Smooth muscle cell (in vitro differentiated cells): ENCODE results near the gene RBMX. TPM values are rescaled to one million over a fixed set of nuclear protein-coding genes. Genes with fewer than 3 reads are reported as not detected.

Experiments used
- DNase-seq: peaks from one replicate; lab custom pipeline; 2025; ENCODE audit not compliant: unreplicated experiment; lab: John Stamatoyannopoulos, UW
- H2AFZ ChIP-seq: fragments of 200-600 bp; sonication (generic); 2 replicates; pipeline ENCODE4 v1.6.0; 2016; ENCODE audit warnings: antibody characterized with exemption, low read depth, mild to moderate bottlenecking
- H3F3A ChIP-seq: fragments of 200-600 bp; sonication (generic); 2 replicates; pipeline ENCODE4 v1.6.0; 2017; ENCODE audit warnings: antibody characterized with exemption, low read depth
- H3K27ac ChIP-seq: fragments of 200-600 bp; sonication (generic); 2 replicates; pipeline ENCODE4 v1.5.1; 2016; ENCODE audit warnings: low read depth, mild to moderate bottlenecking
- H3K27me3 ChIP-seq: fragments of 200-600 bp; sonication (generic); 2 replicates; pipeline ENCODE4 v1.6.1; 2016; ENCODE audit warnings: low read depth, mild to moderate bottlenecking
- H3K36me3 ChIP-seq: fragments of 200-600 bp; sonication (generic); 2 replicates; pipeline ENCODE4 v1.5.1; 2016; ENCODE audit warnings: low read depth
- H3K4me1 ChIP-seq: fragments of 200-600 bp; sonication (generic); 2 replicates; pipeline ENCODE4 v1.5.1; 2016; ENCODE audit warnings: low read depth
- H3K4me2 ChIP-seq: fragments of 200-600 bp; sonication (generic); 2 replicates; pipeline ENCODE4 v1.6.0; 2016; ENCODE audit warnings: mild to moderate bottlenecking
- H3K4me3 ChIP-seq: fragments of 200-600 bp; sonication (generic); 2 replicates; pipeline ENCODE4 v1.5.1; 2016; ENCODE audit warnings: mild to moderate bottlenecking
- H3K79me2 ChIP-seq: fragments of 200-600 bp; sonication (generic); 2 replicates; pipeline ENCODE4 v1.6.0; 2016; ENCODE audit warnings: low read depth, mild to moderate bottlenecking
- H3K9ac ChIP-seq: fragments of 200-600 bp; sonication (generic); 2 replicates; pipeline ENCODE4 v1.6.0; 2016; ENCODE audit warnings: low read depth
- H3K9me3 ChIP-seq: fragments of 200-600 bp; sonication (generic); replicated peaks from 2 replicates; pipeline ENCODE4 v1.5.1; 2016; ENCODE audit warnings: low read depth
- H4K20me1 ChIP-seq: fragments of 200-600 bp; sonication (generic); 2 replicates; pipeline ENCODE4 v1.6.0; 2016; ENCODE audit warnings: low read depth
- WGBS: methylation state at CpG from one replicate; pipeline ENCODE4 v1.1.7; 2016; ENCODE audit warnings: low lambda C conversion rate; 5-methylcytosine and 5-hydroxymethylcytosine counted together
- polyA plus RNA-seq: library from polyadenylated mRNA; unstranded; fragments of >200 nt; fragmentation: Nextera tagmentation; extraction: Ambion mirVana; gene quantifications from 2 replicates; pipeline ENCODE4 v1.2.1, GENCODE V29; 2016
- total RNA-seq: library from RNA; depleted of rRNA; stranded (reverse); fragments of >200 nt; gene quantifications from 2 replicates; pipeline ENCODE4 v1.2.3, GENCODE V29; 2014
- TF ChIP-seq, protein P1 (sequence below): fragments of 200-600 bp; sonication (generic); IDR thresholded peaks from 2 replicates; pipeline ENCODE4 v1.5.1; 2017; ENCODE audit warnings: borderline replicate concordance, mild to moderate bottlenecking, antibody characterized with exemption; ENCODE audit not compliant: insufficient read depth, poor library complexity, severe bottlenecking

The RBMX gene
- total and polyA plus RNA-seq, 2 experiments from 2014 or later, result 110 to 196 TPM

DNA sequence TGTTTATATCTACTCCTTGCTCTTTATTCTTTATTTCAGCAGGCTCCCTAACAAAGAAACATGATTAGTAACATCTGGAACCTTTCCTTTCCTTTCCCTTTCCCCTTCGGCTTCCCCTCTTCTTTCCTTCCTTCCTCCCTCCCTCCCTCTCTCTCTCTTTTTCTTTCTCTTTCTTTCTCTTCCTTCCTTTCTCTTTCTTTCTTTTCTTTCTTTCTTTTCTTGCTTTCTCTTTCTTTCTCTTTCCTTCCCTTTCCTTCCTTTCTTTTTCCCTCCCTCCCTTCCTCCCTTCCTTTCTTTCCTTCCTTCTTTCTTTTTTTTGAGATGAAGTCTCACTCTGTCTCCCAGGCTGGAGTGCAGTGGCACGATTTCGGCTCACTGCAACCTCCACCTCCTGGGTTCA is 30.7 kb upstream of the RBMX start:
- 53% methylated on average over 3 of the region's 3 CpGs for WGBS
- no peak for DNase-seq
- Histone ChIP-seq H3K4me3 (no peak overlapping the region), H3K9me3 (no peaks in the 10 kb centered on the region), H3K4me2 (no peak overlapping the region), H3K79me2 (no peaks in the 10 kb centered on the region), H3K9ac (no peak overlapping the region), H4K20me1 (no peaks in the 10 kb centered on the region), H2AFZ (no peak overlapping the region), H3K36me3 (no peaks in the 10 kb centered on the region), H3K4me1 (no peaks in the 10 kb centered on the region), H3K27ac (no peak overlapping the region), H3F3A (no peaks in the 10 kb centered on the region), H3K27me3 (no peaks in the 10 kb centered on the region)
- TF ChIP-seq, protein P1, sequence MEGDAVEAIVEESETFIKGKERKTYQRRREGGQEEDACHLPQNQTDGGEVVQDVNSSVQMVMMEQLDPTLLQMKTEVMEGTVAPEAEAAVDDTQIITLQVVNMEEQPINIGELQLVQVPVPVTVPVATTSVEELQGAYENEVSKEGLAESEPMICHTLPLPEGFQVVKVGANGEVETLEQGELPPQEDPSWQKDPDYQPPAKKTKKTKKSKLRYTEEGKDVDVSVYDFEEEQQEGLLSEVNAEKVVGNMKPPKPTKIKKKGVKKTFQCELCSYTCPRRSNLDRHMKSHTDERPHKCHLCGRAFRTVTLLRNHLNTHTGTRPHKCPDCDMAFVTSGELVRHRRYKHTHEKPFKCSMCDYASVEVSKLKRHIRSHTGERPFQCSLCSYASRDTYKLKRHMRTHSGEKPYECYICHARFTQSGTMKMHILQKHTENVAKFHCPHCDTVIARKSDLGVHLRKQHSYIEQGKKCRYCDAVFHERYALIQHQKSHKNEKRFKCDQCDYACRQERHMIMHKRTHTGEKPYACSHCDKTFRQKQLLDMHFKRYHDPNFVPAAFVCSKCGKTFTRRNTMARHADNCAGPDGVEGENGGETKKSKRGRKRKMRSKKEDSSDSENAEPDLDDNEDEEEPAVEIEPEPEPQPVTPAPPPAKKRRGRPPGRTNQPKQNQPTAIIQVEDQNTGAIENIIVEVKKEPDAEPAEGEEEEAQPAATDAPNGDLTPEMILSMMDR, result no peak

DNA sequence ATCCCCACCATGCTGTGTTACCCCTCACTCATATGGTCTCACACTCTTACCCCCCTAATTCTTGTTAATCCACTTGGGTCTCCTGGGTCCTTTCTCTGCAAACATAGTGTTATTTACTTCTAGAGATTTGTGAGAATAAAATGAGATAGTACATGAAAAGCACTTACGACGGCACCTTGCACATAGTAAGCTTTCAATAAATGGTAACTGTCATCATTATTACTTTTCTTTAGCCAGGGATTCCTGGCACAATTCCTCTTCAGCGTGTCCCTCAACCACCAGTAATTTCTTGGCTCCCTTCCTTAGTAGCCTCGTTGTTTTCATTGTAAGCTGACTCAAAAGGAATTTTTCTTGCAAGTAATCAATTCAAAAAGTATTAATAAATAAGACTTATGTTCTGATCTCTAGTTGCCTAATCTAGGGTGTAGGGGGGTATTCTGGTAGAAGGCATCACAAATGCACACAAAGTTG is 30.1 kb upstream of the RBMX start:
- Histone ChIP-seq H3K27me3 (no peaks in the 10 kb centered on the region), H3K4me2 (peak overlapping the region; percentile 91), H3F3A (no peaks in the 10 kb centered on the region), H3K36me3 (no peaks in the 10 kb centered on the region), H3K79me2 (no peaks in the 10 kb centered on the region), H4K20me1 (no peaks in the 10 kb centered on the region), H3K27ac (no peak overlapping the region), H3K9ac (no peak overlapping the region), H3K9me3 (no peaks in the 10 kb centered on the region), H3K4me3 (peak overlapping the region; percentile 69), H3K4me1 (no peaks in the 10 kb centered on the region), H2AFZ (peak overlapping the region; percentile 86)
- 52% methylated on average over 4 of the region's 4 CpGs for WGBS
- no peak for DNase-seq
- TF ChIP-seq, protein P1, result no peak

DNA sequence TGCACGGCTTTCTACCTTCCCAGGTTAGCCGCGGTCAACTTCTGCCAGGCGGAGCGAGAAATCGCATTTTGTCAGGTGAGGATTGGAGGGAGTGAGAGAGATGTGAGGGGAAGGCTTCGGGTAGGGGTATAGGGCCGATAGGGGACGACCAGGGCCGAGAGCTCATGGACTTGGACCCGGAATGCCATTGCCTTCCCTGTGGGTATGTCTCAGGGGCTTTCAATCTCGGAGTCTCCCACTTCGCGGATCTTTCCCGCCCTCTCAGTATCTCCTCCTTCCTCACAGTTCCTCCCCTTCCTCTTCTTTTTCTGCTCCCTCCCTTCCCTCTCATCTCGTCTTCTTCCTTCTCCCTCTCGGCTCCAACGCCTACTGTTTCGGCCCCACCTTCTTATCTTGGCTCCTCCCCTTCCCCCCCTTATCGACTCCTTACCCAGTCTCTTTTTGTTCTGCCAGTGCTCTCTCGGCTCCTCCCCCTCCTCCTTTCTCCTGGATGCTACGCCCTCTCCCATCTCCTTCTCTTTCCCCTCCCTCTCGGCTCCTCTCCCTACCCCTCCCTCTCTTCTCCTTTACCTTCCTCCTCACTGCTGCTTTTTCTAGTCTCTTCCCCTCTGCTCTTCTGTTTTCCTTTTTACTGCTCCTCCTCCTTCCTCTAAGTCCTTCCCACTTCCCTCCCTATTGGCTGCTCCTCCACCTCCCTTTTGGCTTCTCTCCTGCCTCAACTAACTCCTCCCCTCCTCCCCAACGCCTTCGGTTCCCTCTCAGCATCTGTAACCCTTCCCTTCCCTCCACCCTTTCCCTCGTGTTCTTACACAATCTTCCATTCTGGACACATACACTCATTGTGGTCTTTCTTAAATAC is 29.4 kb upstream of the RBMX start:
- TF ChIP-seq, protein P1, result no peak
- 41% methylated on average over 21 of the region's 26 CpGs for WGBS
- H3K4me3 ChIP-seq, result peak overlapping the region; percentile 69

More for the DNA sequence above, 29.4 kb upstream of the RBMX start:
- Histone ChIP-seq H3K27ac (peak overlapping the region; percentile 55), H3K27me3 (no peaks in the 10 kb centered on the region), H2AFZ (peak overlapping the region; percentile 86), H3K9me3 (no peaks in the 10 kb centered on the region), H3K4me2 (peak overlapping the region; percentile 91), H3K79me2 (no peaks in the 10 kb centered on the region), H3F3A (no peaks in the 10 kb centered on the region), H3K36me3 (no peaks in the 10 kb centered on the region), H4K20me1 (no peaks in the 10 kb centered on the region), H3K4me1 (no peaks in the 10 kb centered on the region), H3K9ac (no peak overlapping the region)
- peak; percentile 33 for DNase-seq
